Omental fat pad (tissue), 4 donors: ENCODE results near the gene CDC42EP5. TPM values are rescaled to one million over a fixed set of nuclear protein-coding genes. Genes with fewer than 3 reads are reported as not detected.
A peak's percentile ranks its signal among the peaks of the same experiment; 100 is the strongest.

Experiments used
- ATAC-seq: fragments of 150-250 bp; one replicate; pipeline ENCODE4 v1.9.1; 2016; ENCODE audit warnings: mild to moderate bottlenecking, moderate library complexity; ENCODE audit not compliant: low FRiP score
- DNase-seq: peaks from one replicate; pipeline ENCODE4 v3.0.0-alpha.2; 2019; ENCODE audit warnings: low spot score
- CTCF ChIP-seq, 3 donors: fragments of 450-650 bp; IDR thresholded peaks; one replicate each; pipeline ENCODE4 v1.5.1; 2016 to 2017; ENCODE audit warnings: antibody characterized with exemption in 3 of 3, mild to moderate bottlenecking in 3 of 3, moderate library complexity in 2 of 3
- total RNA-seq, 4 donors: library from RNA; depleted of rRNA; stranded (reverse); fragments of >200 nt; gene quantifications; one replicate each; pipeline ENCODE4 v1.1.0, GENCODE V29; 2016

The CDC42EP5 gene
- total RNA-seq, 4 donors from 2014 or later = 12.1 to 24.1 (median 17.4) TPM

GRCh38 chr19:54453921-54454780 is 18.9 kb downstream of the CDC42EP5 start:
- ATAC-seq (no peak), DNase-seq (no peak)
- TF ChIP-seq CTCF (IDR thresholded peaks at IDR 0.05) = no peak

- DNase-seq = no peak
- TF ChIP-seq CTCF (IDR thresholded peaks at IDR 0.05) = no peak
Measured at GRCh38 chr19:54452626-54453025, 20.5 kb downstream of the CDC42EP5 start.

GRCh38 chr19:54451997-54452396 is 21.1 kb downstream of the CDC42EP5 start:
- DNase-seq (no peak), ATAC-seq (no peak)
- TF ChIP-seq CTCF (IDR thresholded peaks at IDR 0.05) = no peak

More at GRCh38 chr19:54452626-54453025, 20.5 kb downstream of the CDC42EP5 start:
- ATAC-seq = no peak

GRCh38 chr19:54451331-54451871 is 21.7 kb downstream of the CDC42EP5 start:
- no peak for ATAC-seq
- TF ChIP-seq CTCF (IDR thresholded peaks at IDR 0.05) = no peak
- no peak for DNase-seq

- DNase-seq (no peak), ATAC-seq (no peak)
- no peak for TF ChIP-seq CTCF (IDR thresholded peaks at IDR 0.05)
Measured at GRCh38 chr19:54449701-54450069, 23.4 kb downstream of the CDC42EP5 start.

GRCh38 chr19:54448774-54449700 is 24.1 kb downstream of the CDC42EP5 start, which contains the start of gene LENG8:
Gene LENG8 (plus strand): TSS chr19:54449199. CDS start chr19:54451345, 2,146 bp downstream.
- no peak for TF ChIP-seq CTCF (IDR thresholded peaks at IDR 0.05)
- DNase-seq (peak; percentile 90), ATAC-seq (peak; percentile 93)
